Erythroblast (primary cell): ENCODE measurements around the gene PRKG1.

Experiments
- GATA1 ChIP-seq: IDR thresholded peaks from 2 replicates; pipeline ENCODE4 v1.6.1; 2011; ENCODE audit warnings: low read depth, mild to moderate bottlenecking, control low read depth, low read length, moderate library complexity
- POLR2A ChIP-seq: IDR thresholded peaks from 2 replicates; pipeline ENCODE4 v1.6.1; 2011; ENCODE audit warnings: mild to moderate bottlenecking, low read length

DNA sequence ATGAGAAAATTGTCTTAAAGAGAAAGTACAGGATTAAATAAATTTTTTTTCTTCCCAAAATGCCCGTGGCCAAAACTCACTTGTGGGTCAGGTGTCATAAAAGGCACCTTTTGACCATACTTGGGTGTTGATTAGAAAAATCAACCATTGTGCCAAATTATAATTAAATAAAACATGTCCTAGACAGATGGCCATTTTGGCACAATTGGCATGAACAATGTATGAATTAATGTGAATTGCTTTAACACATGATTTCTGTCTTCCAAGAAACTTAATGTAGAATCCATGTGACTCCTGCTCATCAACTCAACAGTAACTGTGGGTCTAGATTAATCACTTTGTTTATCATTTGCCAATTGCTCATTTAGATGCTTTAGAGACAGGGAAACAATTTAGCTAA lies 561.1 kb downstream of the PRKG1 start:
- TF ChIP-seq POLR2A (no peak), GATA1 (no peak)
